Parathyroid adenoma (tissue), 2 donors: ENCODE results near the gene GGA3.

Experiments used
- H2AFZ ChIP-seq: fragments of 300-600 bp; sonication (generic); one replicate; pipeline ENCODE4 v1.7.0; 2017; ENCODE audit warnings: antibody characterized with exemption, mild to moderate bottlenecking
- H3K27ac ChIP-seq: fragments of 300-600 bp; sonication (generic); one replicate; pipeline ENCODE4 v1.7.0; 2017
- H3K27me3 ChIP-seq: fragments of 300-600 bp; sonication (generic); one replicate; pipeline ENCODE4 v1.7.0; 2017; ENCODE audit warnings: low read length; ENCODE audit not compliant: control insufficient read depth, insufficient read depth
- H3K36me3 ChIP-seq: fragments of 300-600 bp; sonication (generic); one replicate; pipeline ENCODE4 v1.7.0; 2017; ENCODE audit warnings: low read length; ENCODE audit not compliant: control insufficient read depth, insufficient read depth
- H3K4me1 ChIP-seq: fragments of 300-600 bp; sonication (generic); one replicate; pipeline ENCODE4 v1.7.0; 2017; ENCODE audit warnings: control low read depth
- H3K4me2 ChIP-seq: fragments of 300-600 bp; sonication (generic); one replicate; pipeline ENCODE4 v1.7.0; 2017; ENCODE audit warnings: low read length
- H3K4me3 ChIP-seq: fragments of 300-600 bp; sonication (generic); one replicate; pipeline ENCODE4 v1.7.0; 2017; ENCODE audit warnings: low read depth, low read length
- H3K79me2 ChIP-seq: fragments of 300-600 bp; sonication (generic); one replicate; pipeline ENCODE4 v1.7.0; 2017; ENCODE audit warnings: control low read depth
- H3K9ac ChIP-seq: fragments of 300-600 bp; sonication (generic); one replicate; pipeline ENCODE4 v1.7.0; 2017; ENCODE audit warnings: mild to moderate bottlenecking
- H3K9me3 ChIP-seq: fragments of 300-600 bp; sonication (generic); one replicate; pipeline ENCODE4 v1.7.0; 2017; ENCODE audit warnings: low read length; ENCODE audit not compliant: control insufficient read depth
- TF ChIP-seq, protein P1 (sequence below): fragments of 300-600 bp; sonication (generic); IDR thresholded peaks from one replicate; pipeline ENCODE4 v1.7.0; 2017; ENCODE audit warnings: antibody characterized with exemption, mild to moderate bottlenecking
- donor health status: primary hyperparathyroidism.

The GGA3 gene, protein sequence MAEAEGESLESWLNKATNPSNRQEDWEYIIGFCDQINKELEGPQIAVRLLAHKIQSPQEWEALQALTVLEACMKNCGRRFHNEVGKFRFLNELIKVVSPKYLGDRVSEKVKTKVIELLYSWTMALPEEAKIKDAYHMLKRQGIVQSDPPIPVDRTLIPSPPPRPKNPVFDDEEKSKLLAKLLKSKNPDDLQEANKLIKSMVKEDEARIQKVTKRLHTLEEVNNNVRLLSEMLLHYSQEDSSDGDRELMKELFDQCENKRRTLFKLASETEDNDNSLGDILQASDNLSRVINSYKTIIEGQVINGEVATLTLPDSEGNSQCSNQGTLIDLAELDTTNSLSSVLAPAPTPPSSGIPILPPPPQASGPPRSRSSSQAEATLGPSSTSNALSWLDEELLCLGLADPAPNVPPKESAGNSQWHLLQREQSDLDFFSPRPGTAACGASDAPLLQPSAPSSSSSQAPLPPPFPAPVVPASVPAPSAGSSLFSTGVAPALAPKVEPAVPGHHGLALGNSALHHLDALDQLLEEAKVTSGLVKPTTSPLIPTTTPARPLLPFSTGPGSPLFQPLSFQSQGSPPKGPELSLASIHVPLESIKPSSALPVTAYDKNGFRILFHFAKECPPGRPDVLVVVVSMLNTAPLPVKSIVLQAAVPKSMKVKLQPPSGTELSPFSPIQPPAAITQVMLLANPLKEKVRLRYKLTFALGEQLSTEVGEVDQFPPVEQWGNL

DNA sequence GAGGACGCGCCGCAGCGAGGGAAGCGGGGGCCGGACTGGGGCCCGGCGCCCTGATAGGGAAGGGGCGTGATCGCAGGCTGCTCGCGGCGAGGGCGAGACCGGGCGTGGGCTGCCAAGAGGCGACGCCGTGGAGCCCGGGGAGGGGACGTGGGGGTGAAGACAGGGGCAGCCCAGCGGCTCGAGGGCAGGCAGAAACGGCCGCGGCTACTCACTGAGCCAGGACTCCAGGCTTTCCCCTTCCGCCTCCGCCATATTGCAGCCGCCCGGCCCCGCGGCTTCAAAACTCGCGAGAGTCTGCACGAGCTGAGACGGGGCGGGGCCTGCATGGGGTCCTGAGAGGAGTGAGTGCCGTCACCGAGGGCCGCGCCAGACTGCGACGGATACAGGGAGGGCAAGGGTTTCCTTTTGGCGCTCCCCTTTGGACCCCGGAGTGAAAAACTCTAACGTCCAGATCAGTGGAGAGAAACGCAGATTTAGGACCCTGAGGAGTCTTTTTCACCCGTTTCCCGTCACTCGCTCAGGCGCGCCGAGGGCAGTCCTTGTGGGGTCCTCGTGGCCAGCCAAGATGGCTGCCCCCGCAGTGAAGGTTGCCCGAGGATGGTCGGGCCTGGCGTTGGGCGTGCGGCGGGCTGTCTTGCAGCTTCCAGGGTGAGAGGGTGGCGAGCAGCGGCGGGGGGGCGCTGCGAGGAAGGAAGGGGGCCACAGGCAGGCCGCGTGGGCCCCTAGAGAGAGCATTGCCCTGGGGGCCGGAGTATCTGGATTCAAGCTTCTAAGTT lies at the start of gene GGA3, which contains the start of gene MRPS7:
Gene GGA3, minus strand, starts transcription at position 271 of the 776 bp plus-strand sequence. Its CDS starts 19 bp downstream, at position 252.
Gene MRPS7, plus strand, starts transcription at position 544 of the 776 bp plus-strand sequence. Its CDS starts 22 bp downstream, at position 566.
- Histone ChIP-seq H2AFZ (peak within 1 kb of the TSS; percentile 92), H3K4me3 (peak within 1 kb of the TSS; percentile 95), H3K4me1 (peaks cover 16% of the 10 kb centered on the region), H3K36me3 (no peaks in the 10 kb centered on the region), H3K9me3 (no peaks in the 10 kb centered on the region), H3K27me3 (no peaks in the 10 kb centered on the region), H3K27ac (peak within 1 kb of the TSS; percentile 98), H3K79me2 (peaks cover 51% of the 10 kb centered on the region), H3K4me2 (peak within 1 kb of the TSS; percentile 97), H3K9ac (peak within 1 kb of the TSS; percentile 92)
- TF ChIP-seq, protein P1, sequence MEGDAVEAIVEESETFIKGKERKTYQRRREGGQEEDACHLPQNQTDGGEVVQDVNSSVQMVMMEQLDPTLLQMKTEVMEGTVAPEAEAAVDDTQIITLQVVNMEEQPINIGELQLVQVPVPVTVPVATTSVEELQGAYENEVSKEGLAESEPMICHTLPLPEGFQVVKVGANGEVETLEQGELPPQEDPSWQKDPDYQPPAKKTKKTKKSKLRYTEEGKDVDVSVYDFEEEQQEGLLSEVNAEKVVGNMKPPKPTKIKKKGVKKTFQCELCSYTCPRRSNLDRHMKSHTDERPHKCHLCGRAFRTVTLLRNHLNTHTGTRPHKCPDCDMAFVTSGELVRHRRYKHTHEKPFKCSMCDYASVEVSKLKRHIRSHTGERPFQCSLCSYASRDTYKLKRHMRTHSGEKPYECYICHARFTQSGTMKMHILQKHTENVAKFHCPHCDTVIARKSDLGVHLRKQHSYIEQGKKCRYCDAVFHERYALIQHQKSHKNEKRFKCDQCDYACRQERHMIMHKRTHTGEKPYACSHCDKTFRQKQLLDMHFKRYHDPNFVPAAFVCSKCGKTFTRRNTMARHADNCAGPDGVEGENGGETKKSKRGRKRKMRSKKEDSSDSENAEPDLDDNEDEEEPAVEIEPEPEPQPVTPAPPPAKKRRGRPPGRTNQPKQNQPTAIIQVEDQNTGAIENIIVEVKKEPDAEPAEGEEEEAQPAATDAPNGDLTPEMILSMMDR: no peak

DNA sequence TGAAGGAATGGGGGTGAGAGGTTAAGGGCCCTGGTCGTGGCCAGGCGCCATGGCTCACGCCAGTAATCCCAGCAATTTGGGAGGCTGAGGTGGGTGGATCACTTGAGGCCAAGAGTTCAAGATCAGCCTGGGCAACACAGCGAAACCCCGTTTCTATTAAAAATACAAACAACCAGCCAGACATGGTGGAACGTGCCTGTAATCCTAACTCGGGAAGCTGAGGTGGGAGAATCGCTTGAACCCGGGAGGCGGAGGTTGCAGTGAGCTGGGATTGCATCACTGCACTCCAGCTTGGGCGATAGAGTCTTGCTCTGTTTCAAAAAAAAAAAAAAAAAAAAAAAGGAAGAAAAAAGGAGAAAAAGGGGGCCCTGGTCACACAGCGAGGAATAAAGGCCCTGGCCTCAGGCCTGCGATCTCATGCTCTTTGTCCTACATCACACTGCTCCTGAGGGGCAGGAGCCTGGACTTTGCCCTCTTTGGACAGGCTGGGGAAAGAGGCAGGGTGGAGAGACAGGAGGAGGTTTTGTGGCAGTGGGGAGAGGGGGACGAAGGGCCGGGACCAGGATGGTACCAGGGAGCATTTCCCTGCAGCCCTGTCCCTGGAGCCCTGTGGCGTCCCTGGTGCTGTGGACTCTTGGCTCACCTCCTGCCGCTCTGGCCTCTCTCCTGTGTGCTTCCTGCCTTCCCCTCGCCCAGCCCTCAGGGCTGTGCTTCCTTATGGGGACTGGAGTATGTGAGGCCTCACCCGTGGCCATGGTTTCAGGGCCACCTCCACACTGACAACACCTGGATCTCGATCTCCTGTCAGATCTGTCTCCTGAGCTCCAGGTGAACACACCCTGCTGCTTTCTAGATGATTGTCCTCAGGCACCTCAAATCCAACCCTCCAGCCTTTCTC lies 47.6 kb upstream of the GGA3 start:
- Histone ChIP-seq H2AFZ (no peak overlapping the region), H3K36me3 (no peaks in the 10 kb centered on the region), H3K4me2 (no peak overlapping the region), H3K9ac (no peak overlapping the region), H3K9me3 (no peaks in the 10 kb centered on the region), H3K4me3 (no peak overlapping the region), H3K27ac (no peak overlapping the region), H3K4me1 (no peaks in the 10 kb centered on the region), H3K27me3 (no peaks in the 10 kb centered on the region), H3K79me2 (no peaks in the 10 kb centered on the region)
- TF ChIP-seq, protein P1: no peak

DNA sequence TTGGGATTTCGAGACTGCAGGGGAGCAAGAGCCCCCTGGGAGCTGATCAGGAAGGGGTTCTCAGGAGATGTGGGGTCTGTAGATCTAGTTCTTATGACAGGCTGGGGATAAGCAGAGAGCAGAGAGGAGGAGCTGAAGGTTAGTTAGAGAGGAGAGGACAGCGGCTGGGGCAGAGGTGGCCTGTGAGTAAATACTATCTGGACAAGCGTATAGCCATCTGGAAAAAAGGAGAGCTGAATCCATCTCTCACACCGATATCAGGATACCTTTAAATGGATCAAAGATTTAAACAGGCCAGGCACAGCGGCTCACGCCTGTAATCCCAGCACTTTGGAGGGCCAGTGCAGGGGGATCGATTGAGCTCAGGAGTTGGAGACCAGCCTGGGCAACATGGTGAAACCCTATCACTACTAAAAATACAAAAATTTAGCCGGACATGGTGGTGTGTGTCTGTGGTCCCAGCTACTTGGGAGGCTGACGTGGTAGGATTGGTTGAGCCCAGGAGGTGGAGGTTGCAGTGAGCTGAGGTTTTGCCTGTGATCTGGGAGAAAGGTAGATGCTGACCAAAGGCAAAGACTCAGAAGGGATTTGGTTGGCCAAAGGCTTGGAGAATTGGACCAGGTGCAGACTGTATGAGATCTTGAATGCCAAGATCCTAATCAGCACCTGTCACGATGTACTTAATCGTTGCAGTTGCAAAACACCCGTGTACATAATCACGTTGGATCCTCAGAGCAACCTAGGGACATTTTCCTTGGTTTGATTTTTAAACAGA lies 46.7 kb upstream of the GGA3 start:
- TF ChIP-seq, protein P1: no peak
- no peak overlapping the region for H3K4me2 ChIP-seq
- no peaks in the 10 kb centered on the region for H3K36me3 ChIP-seq
- H2AFZ ChIP-seq: no peak overlapping the region
- H3K4me1 ChIP-seq: no peaks in the 10 kb centered on the region
- no peaks in the 10 kb centered on the region for H3K27me3 ChIP-seq
- no peak overlapping the region for H3K27ac ChIP-seq
- H3K9me3 ChIP-seq: no peaks in the 10 kb centered on the region
- no peak overlapping the region for H3K9ac ChIP-seq
- H3K4me3 ChIP-seq: no peak overlapping the region
- H3K79me2 ChIP-seq: no peaks in the 10 kb centered on the region
